ENCODE measurements around the gene SPOCK3.

- TF ChIP-seq, protein P1, sequence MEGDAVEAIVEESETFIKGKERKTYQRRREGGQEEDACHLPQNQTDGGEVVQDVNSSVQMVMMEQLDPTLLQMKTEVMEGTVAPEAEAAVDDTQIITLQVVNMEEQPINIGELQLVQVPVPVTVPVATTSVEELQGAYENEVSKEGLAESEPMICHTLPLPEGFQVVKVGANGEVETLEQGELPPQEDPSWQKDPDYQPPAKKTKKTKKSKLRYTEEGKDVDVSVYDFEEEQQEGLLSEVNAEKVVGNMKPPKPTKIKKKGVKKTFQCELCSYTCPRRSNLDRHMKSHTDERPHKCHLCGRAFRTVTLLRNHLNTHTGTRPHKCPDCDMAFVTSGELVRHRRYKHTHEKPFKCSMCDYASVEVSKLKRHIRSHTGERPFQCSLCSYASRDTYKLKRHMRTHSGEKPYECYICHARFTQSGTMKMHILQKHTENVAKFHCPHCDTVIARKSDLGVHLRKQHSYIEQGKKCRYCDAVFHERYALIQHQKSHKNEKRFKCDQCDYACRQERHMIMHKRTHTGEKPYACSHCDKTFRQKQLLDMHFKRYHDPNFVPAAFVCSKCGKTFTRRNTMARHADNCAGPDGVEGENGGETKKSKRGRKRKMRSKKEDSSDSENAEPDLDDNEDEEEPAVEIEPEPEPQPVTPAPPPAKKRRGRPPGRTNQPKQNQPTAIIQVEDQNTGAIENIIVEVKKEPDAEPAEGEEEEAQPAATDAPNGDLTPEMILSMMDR (conservative IDR thresholded peaks at IDR 0.05; ENCODE audit: low read depth, low read length): no peak
- TF ChIP-seq EZH2 (IDR thresholded peaks at IDR 0.05; ENCODE audit: low read length, unreplicated experiment): no peak
- no peak for TF ChIP-seq EZH2phosphoT487 (IDR thresholded peaks at IDR 0.05; ENCODE audit: borderline replicate concordance, low read length)
Observed at GRCh38 chr4:166896254-166896653, 338.0 kb downstream of the SPOCK3 start.

Measured in PC-3 (cell line).